Esophagus squamous epithelium (tissue), 5 donors: ENCODE results near the gene TTC39B. TPM values are rescaled to one million over a fixed set of nuclear protein-coding genes. Genes with fewer than 3 reads are reported as not detected.

Experiments
- DNase-seq: peaks from one replicate; lab custom pipeline; 2025; lab: John Stamatoyannopoulos, UW
- H3K27ac ChIP-seq, 4 donors: fragments of 200-600 bp; sonication (generic); one replicate each; pipeline ENCODE4 v1.5.1; 2016 to 2019; ENCODE audit warnings: mild to moderate bottlenecking in 1 of 4
- H3K27me3 ChIP-seq, 4 donors: fragments of 200-600 bp; sonication (generic); 1 replicate in 3 of 4; 2 replicates in 1 of 4; pipeline versions ENCODE4 v1.5.1 to v1.6.0; 2017 to 2021; ENCODE audit warnings: antibody characterized with exemption in 1 of 4
- H3K36me3 ChIP-seq, 3 donors: fragments of 200-600 bp; sonication (generic); one replicate each; pipeline ENCODE4 v1.5.1; 2016 to 2019
- H3K4me1 ChIP-seq, 3 donors: fragments of 200-600 bp; sonication (generic); one replicate each; pipeline ENCODE4 v1.5.1; 2017 to 2019
- H3K4me3 ChIP-seq, 4 donors: fragments of 200-600 bp; sonication (generic); 1 replicate in 3 of 4; 2 replicates in 1 of 4; pipeline ENCODE4 v1.5.1; 2016 to 2019; ENCODE audit warnings: mild to moderate bottlenecking in 2 of 4, moderate library complexity in 1 of 4
- H3K9me3 ChIP-seq, 3 donors: fragments of 200-600 bp; sonication (generic); one replicate each; pipeline ENCODE4 v1.5.1; 2016 to 2019
- POLR2A ChIP-seq, 4 donors: fragments of 450-650 bp; IDR thresholded peaks; one replicate each; pipeline ENCODE4 v1.6.1; 2017; ENCODE audit warnings: antibody characterized with exemption in 4 of 4, mild to moderate bottlenecking in 4 of 4, moderate library complexity in 3 of 4
- WGBS, 2 donors: methylation state at CpG; one replicate each; pipeline ENCODE4 v1.1.5; 2018; 5-methylcytosine and 5-hydroxymethylcytosine counted together
- intact Hi-C: fragments of 100-400 bp; cut with DNase I; formaldehyde crosslinking; loops from one replicate; pipeline ENCODE4 v1.15.0; 2022
- small RNA-seq, 4 donors: library from RNA; depleted of rRNA; stranded (forward); fragments of <200 nt; gene quantifications; one replicate each; pipeline ENCODE3, GENCODE V24; 2016
- total RNA-seq, 4 donors: library from RNA; depleted of rRNA; stranded (reverse); fragments of >200 nt; gene quantifications; one replicate each; pipeline ENCODE4 v1.1.0, GENCODE V29; 2016
- TF ChIP-seq, protein P1 (sequence below), 6 experiments: fragments of 450-650 bp in 4 of 6; fragments of 200-600 bp in 2 of 6; sonication (generic) in 2 of 6; IDR thresholded peaks; one replicate each; pipeline ENCODE4 v1.5.1; 2016 to 2019; ENCODE audit warnings: antibody characterized with exemption in 6 of 6, mild to moderate bottlenecking in 4 of 6, moderate library complexity in 4 of 6
- donor health status: DM: yes; HTN: yes; CAD: no.

The TTC39B gene
- total RNA-seq, 4 donors from 2014 or later: 15.8 to 24.3 (median 17.5) TPM

DNA sequence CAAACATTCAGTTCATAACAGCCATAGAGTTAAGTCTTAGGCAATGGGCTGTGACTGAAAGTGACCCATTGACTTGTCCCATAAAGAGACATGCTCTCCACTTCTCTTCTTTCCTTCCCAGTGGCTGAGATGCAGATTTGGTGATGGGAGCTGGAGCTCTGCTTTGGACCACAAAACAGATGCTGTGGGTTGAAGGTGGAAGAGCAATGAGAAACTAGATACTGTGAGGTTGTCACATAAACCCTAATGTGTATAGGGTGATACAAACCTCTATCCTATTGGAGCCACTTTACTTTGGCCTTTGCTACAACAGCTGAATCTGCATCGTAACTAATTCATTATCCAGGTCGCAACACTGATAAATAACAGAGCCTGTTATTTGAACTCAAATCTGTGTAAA, 192.0 kb downstream of the TTC39B start:
- WGBS, 2 donors: 84 to 86% methylated on average over 2 of the region's 2 CpGs
- TF ChIP-seq POLR2A (IDR thresholded peaks at IDR 0.05): no peak
- TF ChIP-seq, protein P1, sequence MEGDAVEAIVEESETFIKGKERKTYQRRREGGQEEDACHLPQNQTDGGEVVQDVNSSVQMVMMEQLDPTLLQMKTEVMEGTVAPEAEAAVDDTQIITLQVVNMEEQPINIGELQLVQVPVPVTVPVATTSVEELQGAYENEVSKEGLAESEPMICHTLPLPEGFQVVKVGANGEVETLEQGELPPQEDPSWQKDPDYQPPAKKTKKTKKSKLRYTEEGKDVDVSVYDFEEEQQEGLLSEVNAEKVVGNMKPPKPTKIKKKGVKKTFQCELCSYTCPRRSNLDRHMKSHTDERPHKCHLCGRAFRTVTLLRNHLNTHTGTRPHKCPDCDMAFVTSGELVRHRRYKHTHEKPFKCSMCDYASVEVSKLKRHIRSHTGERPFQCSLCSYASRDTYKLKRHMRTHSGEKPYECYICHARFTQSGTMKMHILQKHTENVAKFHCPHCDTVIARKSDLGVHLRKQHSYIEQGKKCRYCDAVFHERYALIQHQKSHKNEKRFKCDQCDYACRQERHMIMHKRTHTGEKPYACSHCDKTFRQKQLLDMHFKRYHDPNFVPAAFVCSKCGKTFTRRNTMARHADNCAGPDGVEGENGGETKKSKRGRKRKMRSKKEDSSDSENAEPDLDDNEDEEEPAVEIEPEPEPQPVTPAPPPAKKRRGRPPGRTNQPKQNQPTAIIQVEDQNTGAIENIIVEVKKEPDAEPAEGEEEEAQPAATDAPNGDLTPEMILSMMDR (IDR thresholded peaks at IDR 0.05): no peak
- H3K27me3 ChIP-seq: peaks cover 0 to 31% (median 0%) of the 10 kb centered on the region in 4 donors
- no peak overlapping the region for H3K27ac ChIP-seq
- no peaks in the 10 kb centered on the region for H3K36me3 ChIP-seq
- no peak overlapping the region for H3K4me3 ChIP-seq
- H3K9me3 ChIP-seq: no peaks in the 10 kb centered on the region
- no peak for DNase-seq
- no peaks in the 10 kb centered on the region for H3K4me1 ChIP-seq
- intact Hi-C loops: no loop called here

Small RNA genes lying within 50 kb of the gene (small RNA-seq; reads per million reads assigned to genes)
- 0 reads per million in 4 donors for gene RNU6-559P

Other genes with a start within 250 kb of the TTC39B start
- gene SNAPC3, start 115.7 kb upstream of the TTC39B start, total RNA-seq: 10 to 100 TPM; 18.9 to 28.6 (median 27.3) TPM
- gene PSIP1, start 203.8 kb upstream of the TTC39B start, total RNA-seq: 10 to 100 TPM in 3 of 4 donors, 1 to 10 TPM in 1; 6.7 to 26.1 (median 17.7) TPM
- 1 to 10 TPM in 3 of 4 donors, under 1 TPM in 1; 0.53 to 2.9 (median 1.6) TPM for gene CCDC171, start 245.8 kb upstream of the TTC39B start, total RNA-seq